Measurements from ENCODE around the gene CYTH3.

The CYTH3 gene

DNA sequence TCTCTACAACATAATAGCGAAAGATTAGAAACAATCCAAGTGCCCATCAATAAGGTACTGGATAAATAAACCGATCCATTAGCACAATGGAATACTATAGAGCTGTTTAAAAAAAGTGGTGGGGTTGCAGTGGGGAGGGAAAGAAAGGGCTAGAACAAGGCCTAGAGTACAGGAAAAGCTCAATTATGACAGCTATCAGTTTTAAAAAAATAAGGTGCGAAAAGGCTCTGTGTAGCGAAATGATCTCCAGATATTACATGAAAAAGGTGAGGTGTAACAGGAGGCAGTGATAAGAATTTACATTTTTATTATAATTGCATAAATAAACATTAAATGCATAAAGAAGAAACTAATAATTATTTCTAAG, 30.8 kb downstream of the CYTH3 start:
- TF ChIP-seq, protein P1, sequence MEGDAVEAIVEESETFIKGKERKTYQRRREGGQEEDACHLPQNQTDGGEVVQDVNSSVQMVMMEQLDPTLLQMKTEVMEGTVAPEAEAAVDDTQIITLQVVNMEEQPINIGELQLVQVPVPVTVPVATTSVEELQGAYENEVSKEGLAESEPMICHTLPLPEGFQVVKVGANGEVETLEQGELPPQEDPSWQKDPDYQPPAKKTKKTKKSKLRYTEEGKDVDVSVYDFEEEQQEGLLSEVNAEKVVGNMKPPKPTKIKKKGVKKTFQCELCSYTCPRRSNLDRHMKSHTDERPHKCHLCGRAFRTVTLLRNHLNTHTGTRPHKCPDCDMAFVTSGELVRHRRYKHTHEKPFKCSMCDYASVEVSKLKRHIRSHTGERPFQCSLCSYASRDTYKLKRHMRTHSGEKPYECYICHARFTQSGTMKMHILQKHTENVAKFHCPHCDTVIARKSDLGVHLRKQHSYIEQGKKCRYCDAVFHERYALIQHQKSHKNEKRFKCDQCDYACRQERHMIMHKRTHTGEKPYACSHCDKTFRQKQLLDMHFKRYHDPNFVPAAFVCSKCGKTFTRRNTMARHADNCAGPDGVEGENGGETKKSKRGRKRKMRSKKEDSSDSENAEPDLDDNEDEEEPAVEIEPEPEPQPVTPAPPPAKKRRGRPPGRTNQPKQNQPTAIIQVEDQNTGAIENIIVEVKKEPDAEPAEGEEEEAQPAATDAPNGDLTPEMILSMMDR (conservative IDR thresholded peaks at IDR 0.05; ENCODE audit: low read depth, low read length): no peak

DNA sequence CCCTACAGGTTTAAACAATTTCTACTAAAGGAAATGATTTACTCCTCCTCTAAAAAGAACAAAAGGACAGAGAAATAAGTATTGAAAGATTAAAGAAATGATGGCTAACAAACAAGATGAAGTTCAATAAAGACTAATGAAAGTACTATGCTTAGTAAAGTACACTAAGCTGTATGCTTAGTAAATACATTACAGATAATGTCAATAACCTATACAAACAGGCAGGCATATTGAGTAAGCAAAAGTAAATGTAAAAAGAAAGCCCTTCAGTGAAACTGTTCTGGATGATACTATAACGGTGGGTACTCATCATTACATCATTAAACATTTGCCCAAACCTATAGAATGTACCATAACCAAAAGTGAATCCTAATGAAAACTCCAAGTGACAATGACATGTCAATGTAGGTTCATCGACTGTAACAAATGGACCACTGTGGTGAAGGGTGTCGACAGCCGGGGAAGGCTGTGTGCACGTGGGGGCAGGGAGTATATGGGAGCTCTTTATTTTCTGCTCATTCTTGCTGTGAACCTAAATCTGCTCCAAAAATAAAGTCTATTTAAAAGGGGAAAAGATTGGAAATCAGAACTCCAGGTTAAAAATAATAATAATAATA, 34.0 kb downstream of the CYTH3 start:
- DNase-seq (ENCODE audit: low read depth): no peak
- no peak overlapping the region for H3K4me3 ChIP-seq (ENCODE audit: low read depth, low read length)
- TF ChIP-seq, protein P1 (conservative IDR thresholded peaks at IDR 0.05; ENCODE audit: low read depth, low read length): no peak

More for the DNA sequence above, 30.8 kb downstream of the CYTH3 start:
- DNase-seq (ENCODE audit: low read depth): no peak
- no peak overlapping the region for H3K4me3 ChIP-seq (ENCODE audit: low read depth, low read length)

DNA sequence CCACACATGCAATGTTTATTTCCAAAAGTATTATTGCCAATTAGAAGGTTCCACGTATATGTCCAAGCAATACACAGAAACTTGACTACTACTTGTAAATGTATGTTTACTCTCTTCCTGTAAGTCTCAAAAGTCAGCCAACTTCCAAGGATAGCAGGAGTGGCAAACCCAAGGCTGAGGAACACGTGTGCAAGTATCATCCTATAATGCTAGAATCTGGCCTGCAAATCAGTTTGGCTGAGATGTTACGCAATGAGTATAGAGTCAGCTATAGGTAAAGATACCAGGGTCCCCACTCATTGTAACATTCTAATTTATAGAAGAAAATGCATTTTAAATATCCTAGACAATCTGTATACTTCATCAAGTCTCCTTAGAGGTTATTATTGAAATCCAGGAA, 34.7 kb downstream of the CYTH3 start:
- DNase-seq (ENCODE audit: low read depth): no peak
- no peak overlapping the region for H3K4me3 ChIP-seq (ENCODE audit: low read depth, low read length)
- TF ChIP-seq, protein P1 (conservative IDR thresholded peaks at IDR 0.05; ENCODE audit: low read depth, low read length): no peak

GRCh38 chr7:6237011-6237410, 35.4 kb downstream of the CYTH3 start:
- TF ChIP-seq, protein P1 (conservative IDR thresholded peaks at IDR 0.05; ENCODE audit: low read depth, low read length): no peak
- H3K4me3 ChIP-seq (ENCODE audit: low read depth, low read length): no peak overlapping the region
- no peak for DNase-seq (ENCODE audit: low read depth)

GRCh38 chr7:6235029-6235871, 37.2 kb downstream of the CYTH3 start:
- H3K4me3 ChIP-seq (ENCODE audit: low read depth, low read length): no peak overlapping the region
- TF ChIP-seq, protein P1 (conservative IDR thresholded peaks at IDR 0.05; ENCODE audit: low read depth, low read length): no peak
- no peak for DNase-seq (ENCODE audit: low read depth)

DNA sequence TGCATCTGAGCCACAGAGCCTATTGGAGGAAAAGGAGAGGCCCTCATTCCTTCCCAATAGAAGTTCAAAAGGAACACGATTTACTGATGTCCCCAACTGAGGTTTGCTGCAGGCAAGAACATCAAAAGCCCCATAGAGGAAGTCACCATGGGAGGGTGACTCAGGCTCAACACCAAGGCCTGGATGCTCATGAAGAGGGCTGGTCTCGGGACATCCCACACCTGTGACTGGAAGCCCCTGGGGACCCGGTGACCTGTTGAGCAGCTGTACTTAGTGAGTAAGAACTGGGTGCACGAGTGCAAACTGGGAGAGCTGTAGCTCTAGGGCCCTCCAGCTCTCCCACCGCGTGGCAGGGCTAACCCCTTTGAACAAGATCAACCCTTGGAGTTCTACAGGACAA, 38.0 kb downstream of the CYTH3 start:
- DNase-seq (ENCODE audit: low read depth): no peak
- H3K4me3 ChIP-seq (ENCODE audit: low read depth, low read length): no peak overlapping the region
- TF ChIP-seq, protein P1 (conservative IDR thresholded peaks at IDR 0.05; ENCODE audit: low read depth, low read length): no peak
